Subcutaneous adipose tissue (tissue), 4 donors: ENCODE results near the gene DCP2. TPM values are rescaled to one million over a fixed set of nuclear protein-coding genes. Genes with fewer than 3 reads are reported as not detected.

Experiments used
- total RNA-seq, 4 donors: library from RNA; depleted of rRNA; stranded (reverse); fragments of >200 nt; gene quantifications; one replicate each; pipeline ENCODE4 v1.1.0, GENCODE V29; 2016
- TF ChIP-seq, protein P1 (sequence below): fragments of 450-650 bp; IDR thresholded peaks from one replicate; pipeline ENCODE4 v1.5.1; 2016; ENCODE audit warnings: low read depth, mild to moderate bottlenecking, control low read depth, antibody characterized with exemption, moderate library complexity

The DCP2 gene
- total RNA-seq, 4 donors from 2014 or later, result 36.2 to 55.9 (median 36.7) TPM

DNA sequence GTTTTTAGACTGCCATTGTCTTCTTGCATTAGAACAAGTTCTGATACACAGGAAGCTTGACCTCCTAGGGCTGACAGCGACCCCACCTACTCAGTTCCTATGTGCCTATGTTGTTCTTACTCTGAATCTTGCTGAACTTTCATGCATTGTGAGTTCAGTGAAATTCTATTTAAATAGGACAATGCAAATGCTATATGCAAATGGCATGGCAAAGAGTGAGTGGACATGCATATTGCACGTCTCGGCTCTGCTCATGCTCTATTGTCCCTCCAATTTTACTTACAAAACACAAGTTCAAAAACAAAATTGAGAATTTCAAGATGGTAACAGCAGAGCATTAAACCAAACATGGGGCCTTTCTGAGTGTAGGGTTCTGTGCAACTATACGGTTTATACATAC is 5.3 kb upstream of the DCP2 start:
- TF ChIP-seq, protein P1, sequence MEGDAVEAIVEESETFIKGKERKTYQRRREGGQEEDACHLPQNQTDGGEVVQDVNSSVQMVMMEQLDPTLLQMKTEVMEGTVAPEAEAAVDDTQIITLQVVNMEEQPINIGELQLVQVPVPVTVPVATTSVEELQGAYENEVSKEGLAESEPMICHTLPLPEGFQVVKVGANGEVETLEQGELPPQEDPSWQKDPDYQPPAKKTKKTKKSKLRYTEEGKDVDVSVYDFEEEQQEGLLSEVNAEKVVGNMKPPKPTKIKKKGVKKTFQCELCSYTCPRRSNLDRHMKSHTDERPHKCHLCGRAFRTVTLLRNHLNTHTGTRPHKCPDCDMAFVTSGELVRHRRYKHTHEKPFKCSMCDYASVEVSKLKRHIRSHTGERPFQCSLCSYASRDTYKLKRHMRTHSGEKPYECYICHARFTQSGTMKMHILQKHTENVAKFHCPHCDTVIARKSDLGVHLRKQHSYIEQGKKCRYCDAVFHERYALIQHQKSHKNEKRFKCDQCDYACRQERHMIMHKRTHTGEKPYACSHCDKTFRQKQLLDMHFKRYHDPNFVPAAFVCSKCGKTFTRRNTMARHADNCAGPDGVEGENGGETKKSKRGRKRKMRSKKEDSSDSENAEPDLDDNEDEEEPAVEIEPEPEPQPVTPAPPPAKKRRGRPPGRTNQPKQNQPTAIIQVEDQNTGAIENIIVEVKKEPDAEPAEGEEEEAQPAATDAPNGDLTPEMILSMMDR, result no peak

DNA sequence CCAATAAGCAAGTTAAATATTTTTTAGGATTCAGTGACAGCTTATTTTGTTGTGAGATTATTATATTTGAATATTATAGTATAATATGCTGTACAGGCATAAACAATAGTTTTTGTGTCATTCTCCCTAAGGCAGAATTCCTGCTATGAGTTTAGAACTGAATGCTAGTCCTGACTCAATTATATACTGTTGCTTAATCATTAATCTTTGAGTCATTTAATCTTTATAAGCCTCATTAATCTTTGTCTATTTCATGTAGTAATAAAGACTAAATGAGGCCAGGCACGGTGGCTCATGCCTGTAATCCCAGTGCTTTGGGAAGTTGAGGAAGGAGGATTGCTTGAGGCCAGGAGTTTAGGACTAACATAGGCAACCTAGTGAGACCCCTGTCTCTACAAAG is 3.6 kb upstream of the DCP2 start:
- TF ChIP-seq, protein P1, result no peak

DNA sequence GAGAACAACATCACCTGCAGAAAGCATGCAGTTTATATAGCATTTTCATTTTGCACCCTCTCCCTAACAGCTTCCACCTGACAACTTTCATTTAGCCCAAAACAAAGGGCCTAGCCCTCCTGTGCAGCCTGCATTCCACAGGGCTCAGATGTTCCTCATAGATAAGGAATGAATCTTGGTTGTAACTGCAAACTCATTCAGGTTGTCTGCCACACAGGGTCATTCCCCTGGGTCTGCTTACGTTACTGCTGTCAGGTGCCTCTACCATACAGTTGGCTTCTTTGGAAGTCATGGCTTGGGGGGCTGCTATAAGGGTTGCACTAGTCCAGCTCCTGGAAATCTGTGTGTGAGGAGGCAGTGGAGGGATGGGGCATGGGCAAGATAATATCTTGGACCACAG is 2.7 kb upstream of the DCP2 start:
- TF ChIP-seq, protein P1, result no peak

- TF ChIP-seq, protein P1, result no peak
Observed at GRCh38 chr5:112974901-112975300, 1.7 kb upstream of the DCP2 start.

- TF ChIP-seq, protein P1, result no peak
Observed at GRCh38 chr5:112975721-112976431, 722 bp upstream of the DCP2 start.

GRCh38 chr5:112977440-112977861 is 853 bp downstream of the DCP2 start:
- TF ChIP-seq, protein P1, result no peak

DNA sequence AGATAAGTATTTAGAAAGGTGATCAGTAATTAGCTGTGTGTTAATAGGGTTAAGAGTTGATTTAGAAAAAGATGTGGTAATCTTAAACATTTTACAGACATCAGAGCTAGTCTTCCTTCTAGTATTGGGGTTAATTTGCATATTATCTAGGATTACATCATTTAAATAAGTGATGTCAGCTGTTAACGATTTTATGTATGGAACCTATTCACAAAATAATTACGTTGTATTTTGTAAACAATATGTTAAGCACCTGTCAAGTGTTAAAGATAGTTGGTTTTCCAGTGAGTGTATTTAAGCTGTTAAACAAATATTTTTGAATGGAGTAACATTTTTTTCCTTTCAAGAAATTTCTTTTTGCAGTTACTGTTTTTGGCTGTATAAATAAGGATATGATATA is 2.2 kb downstream of the DCP2 start:
- TF ChIP-seq, protein P1, result no peak
